ENCODE data around the gene RSU1. TPM values are rescaled to one million over a fixed set of nuclear protein-coding genes. Genes with fewer than 3 reads are reported as not detected.

RSU1 gene
- total RNA-seq, 1 donor from 2014 or later: 39.2 TPM

- H3K27me3 ChIP-seq (ENCODE audit: low read depth): no peaks in the 10 kb centered on the region
- DNase-seq: no peak
- H3K9me3 ChIP-seq (replicated peaks): no peaks in the 10 kb centered on the region
- no peak overlapping the region for H3K27ac ChIP-seq (replicated peaks)
- no peaks in the 10 kb centered on the region for H3K36me3 ChIP-seq
- no peak for TF ChIP-seq CTCF (IDR thresholded peaks at IDR 0.05; ENCODE audit: borderline replicate concordance)
- H3K4me3 ChIP-seq: no peak overlapping the region
- no peaks in the 10 kb centered on the region for H3K4me1 ChIP-seq
- intact Hi-C loops (cut with micrococcal nuclease): loop anchor here (10.0 kb wide), 1 partner anchor 586 kb away; no protein-coding TSS in a partner anchor
These were observed 31.4 kb upstream of the RSU1 start for GRCh38 chr10:16848562-16849154.

- Histone ChIP-seq H3K36me3 (no peaks in the 10 kb centered on the region), H3K4me3 (no peak overlapping the region), H3K4me1 (no peaks in the 10 kb centered on the region), H3K27me3 (ENCODE audit: low read depth) (no peaks in the 10 kb centered on the region), H3K9me3 (replicated peaks) (no peaks in the 10 kb centered on the region), H3K27ac (replicated peaks) (no peak overlapping the region)
- TF ChIP-seq CTCF (IDR thresholded peaks at IDR 0.05; ENCODE audit: borderline replicate concordance): no peak
- DNase-seq: no peak
- intact Hi-C loops (cut with micrococcal nuclease): loop anchor here (10.0 kb wide), 1 partner anchor 587 kb away; no protein-coding TSS in a partner anchor
These were observed 30.4 kb upstream of the RSU1 start for GRCh38 chr10:16847644-16848043.

GRCh38 chr10:16845248-16845647 is 28.0 kb upstream of the RSU1 start:
- Histone ChIP-seq H3K4me3 (no peak overlapping the region), H3K36me3 (no peaks in the 10 kb centered on the region), H3K27ac (replicated peaks) (no peak overlapping the region), H3K9me3 (replicated peaks) (no peaks in the 10 kb centered on the region), H3K27me3 (ENCODE audit: low read depth) (no peaks in the 10 kb centered on the region), H3K4me1 (no peaks in the 10 kb centered on the region)
- TF ChIP-seq CTCF (IDR thresholded peaks at IDR 0.05; ENCODE audit: borderline replicate concordance): no peak
- intact Hi-C loops (cut with micrococcal nuclease): loop anchor here (10.0 kb wide), 1 partner anchor 590 kb away; no protein-coding TSS in a partner anchor
- no peak for DNase-seq

GRCh38 chr10:16843252-16843870 is 26.1 kb upstream of the RSU1 start:
- intact Hi-C loops (cut with micrococcal nuclease): loop anchor here (5.0 to 10.0 kb wide), 2 partner anchors 414 to 591 kb away; no protein-coding TSS in a partner anchor
- H3K9me3 ChIP-seq (replicated peaks): no peaks in the 10 kb centered on the region
- no peak overlapping the region for H3K27ac ChIP-seq (replicated peaks)
- H3K27me3 ChIP-seq (ENCODE audit: low read depth): no peaks in the 10 kb centered on the region
- no peak overlapping the region for H3K4me3 ChIP-seq
- no peaks in the 10 kb centered on the region for H3K4me1 ChIP-seq
- TF ChIP-seq CTCF (IDR thresholded peaks at IDR 0.05; ENCODE audit: borderline replicate concordance): peak; percentile 76
- H3K36me3 ChIP-seq: no peaks in the 10 kb centered on the region
- no peak for DNase-seq

- intact Hi-C loops (cut with micrococcal nuclease): no loop called here
- no peaks in the 10 kb centered on the region for H3K36me3 ChIP-seq
- DNase-seq: no peak
- H3K9me3 ChIP-seq (replicated peaks): no peaks in the 10 kb centered on the region
- no peak overlapping the region for H3K27ac ChIP-seq (replicated peaks)
- no peak for TF ChIP-seq CTCF (IDR thresholded peaks at IDR 0.05; ENCODE audit: borderline replicate concordance)
- no peak overlapping the region for H3K4me3 ChIP-seq
- peaks cover 7% of the 10 kb centered on the region for H3K4me1 ChIP-seq
- no peaks in the 10 kb centered on the region for H3K27me3 ChIP-seq (ENCODE audit: low read depth)
These were observed 18.0 kb upstream of the RSU1 start for GRCh38 chr10:16835228-16835627.
